Natural killer cell (primary cell): ENCODE results near the gene USP38. TPM values are rescaled to one million over a fixed set of nuclear protein-coding genes. Genes with fewer than 3 reads are reported as not detected.
"Not testable (repeated sequence)": the region's sequence is repeated elsewhere in the genome, so short reads cannot be mapped to it uniquely, and the experiment has no call there.

Experiments used
- ATAC-seq, 3 donors: fragments of 150-1000 bp in 2 of 3; fragments of 200-7000 bp in 1 of 3; cut with Tn5 transposase; 1 replicate in 1 of 3; 2 replicates in 2 of 3; pipeline ENCODE4 v1.10.0; 2021; ENCODE audit warnings: mild to moderate bottlenecking in 2 of 3, moderate library complexity in 2 of 3
- DNase-seq, 2 donors: peaks; one replicate each; pipeline versions ENCODE4 v3.0.0 to v3.0.0-alpha.2; 2013 to 2021; ENCODE audit warnings: mixed read lengths in 1 of 2
- H3K27ac ChIP-seq: one replicate; pipeline ENCODE4 v1.5.1; 2013; ENCODE audit warnings: mild to moderate bottlenecking, low read length
- H3K27me3 ChIP-seq: one replicate; pipeline ENCODE4 v1.6.1; 2013; ENCODE audit warnings: low read length; ENCODE audit not compliant: control insufficient read depth, insufficient read depth
- H3K36me3 ChIP-seq: one replicate; pipeline ENCODE4 v1.6.1; 2013; ENCODE audit warnings: low read length; ENCODE audit not compliant: control insufficient read depth, insufficient read depth
- H3K4me1 ChIP-seq: one replicate; pipeline ENCODE4 v1.6.1; 2013; ENCODE audit warnings: low read length; ENCODE audit not compliant: control insufficient read depth, insufficient read depth
- H3K4me3 ChIP-seq: one replicate; pipeline ENCODE4 v1.5.1; 2013; ENCODE audit warnings: low read length
- H3K9me3 ChIP-seq: one replicate; pipeline ENCODE4 v1.6.1; 2013; ENCODE audit warnings: low read length; ENCODE audit not compliant: control insufficient read depth, insufficient read depth
- H3K27ac Mint-ChIP-seq, 2 donors: one replicate each; pipeline ENCODE4 v1.8.0; 2022; ENCODE audit warnings: mild to moderate bottlenecking in 2 of 2, mixed read lengths in 2 of 2, moderate library complexity in 1 of 2
- H3K27me3 Mint-ChIP-seq, 2 donors: one replicate each; pipeline ENCODE4 v1.8.0; 2022; ENCODE audit warnings: low read depth in 2 of 2, mixed read lengths in 2 of 2
- H3K36me3 Mint-ChIP-seq: one replicate; pipeline ENCODE4 v1.8.0; 2022; ENCODE audit warnings: mixed read lengths
- H3K4me1 Mint-ChIP-seq, 2 donors: one replicate each; pipeline ENCODE4 v1.8.0; 2022; ENCODE audit warnings: mixed read lengths in 2 of 2
- H3K4me3 Mint-ChIP-seq: one replicate; pipeline ENCODE4 v1.8.0; 2022; ENCODE audit warnings: mild to moderate bottlenecking, moderate library complexity, mixed read lengths
- H3K9me3 Mint-ChIP-seq, 2 donors: one replicate each; pipeline ENCODE4 v1.8.0; 2022; ENCODE audit warnings: mixed read lengths in 2 of 2
- WGBS: methylation state at CpG from one replicate; pipeline ENCODE4 v1.1.7; 2013; ENCODE audit warnings: missing lambda C conversion rate; ENCODE audit not compliant: insufficient coverage; 5-methylcytosine and 5-hydroxymethylcytosine counted together
- intact Hi-C: fragments of 100-400 bp; cut with micrococcal nuclease; formaldehyde crosslinking; loops from one replicate; pipeline ENCODE4 v1.14.2; 2022
- total RNA-seq, 4 donors: library from RNA; stranded (reverse); fragments of 120-200 nt in 1 of 4; gene quantifications; one replicate each; pipeline versions ENCODE4 v1.2.3 to v1.2.4, GENCODE V29; 2013 to 2022
- TF ChIP-seq, protein P1 (sequence below): fragments of 200-600 bp; IDR thresholded peaks from one replicate; pipeline ENCODE4 v1.8.0; 2022; ENCODE audit warnings: antibody characterized with exemption

Gene USP38
- total RNA-seq, 3 donors from 2014 or later (not counting 1 experiment from before 2014, with no cell fraction given): 35.6 to 39.5 (median 36.7) TPM

DNA sequence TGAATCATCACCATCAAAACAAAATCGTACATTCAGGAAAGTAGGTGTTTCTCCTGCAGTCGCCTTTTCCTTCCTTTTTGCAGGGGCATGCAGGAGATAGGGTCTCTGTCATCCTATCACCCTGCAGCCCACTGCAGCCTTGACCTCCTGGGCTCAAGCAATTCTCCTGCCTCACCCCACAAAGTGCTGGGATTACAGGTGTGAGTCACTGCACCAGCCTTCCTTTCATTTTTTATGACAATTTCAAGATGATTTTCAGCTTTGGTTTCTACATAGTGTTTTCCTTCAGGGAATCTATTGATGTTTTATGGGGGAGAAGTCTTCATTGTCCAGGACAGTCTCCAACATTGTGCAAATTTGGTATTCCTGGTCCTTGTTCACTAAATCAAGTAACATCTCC is 71.7 kb downstream of the USP38 start:
- H3K9me3 Mint-ChIP-seq: no peaks in the 10 kb centered on the region
- WGBS: 84% methylated on average over 2 of the region's 2 CpGs

DNA sequence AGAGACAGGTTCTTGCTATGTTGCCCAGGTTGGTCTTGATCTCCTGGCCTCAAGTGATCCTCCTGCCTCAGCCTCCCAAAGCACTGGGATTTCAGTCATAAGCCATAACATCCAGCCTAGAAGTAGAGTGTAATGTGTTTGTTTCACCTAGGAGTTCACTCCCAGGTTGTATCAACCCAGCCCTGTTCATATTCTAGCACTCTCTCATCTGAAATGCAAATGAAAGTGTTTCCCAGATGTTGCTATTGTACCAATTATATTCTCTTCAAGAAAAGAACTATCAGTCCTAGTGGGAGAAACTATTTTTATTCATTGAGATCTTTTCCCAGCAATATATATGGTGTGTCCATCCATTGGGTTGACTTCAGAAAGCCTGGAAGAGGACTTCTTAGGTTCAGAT is 72.6 kb downstream of the USP38 start:
- no peak overlapping the region for H3K27ac ChIP-seq
- no peaks in the 10 kb centered on the region for H3K9me3 Mint-ChIP-seq
- no peak overlapping the region for H3K27ac Mint-ChIP-seq
- no peaks in the 10 kb centered on the region for H3K36me3 Mint-ChIP-seq
- peaks cover 0 to 9% of the 10 kb centered on the region in 2 donors for H3K27me3 Mint-ChIP-seq
- no peaks in the 10 kb centered on the region for H3K36me3 ChIP-seq
- TF ChIP-seq, protein P1, sequence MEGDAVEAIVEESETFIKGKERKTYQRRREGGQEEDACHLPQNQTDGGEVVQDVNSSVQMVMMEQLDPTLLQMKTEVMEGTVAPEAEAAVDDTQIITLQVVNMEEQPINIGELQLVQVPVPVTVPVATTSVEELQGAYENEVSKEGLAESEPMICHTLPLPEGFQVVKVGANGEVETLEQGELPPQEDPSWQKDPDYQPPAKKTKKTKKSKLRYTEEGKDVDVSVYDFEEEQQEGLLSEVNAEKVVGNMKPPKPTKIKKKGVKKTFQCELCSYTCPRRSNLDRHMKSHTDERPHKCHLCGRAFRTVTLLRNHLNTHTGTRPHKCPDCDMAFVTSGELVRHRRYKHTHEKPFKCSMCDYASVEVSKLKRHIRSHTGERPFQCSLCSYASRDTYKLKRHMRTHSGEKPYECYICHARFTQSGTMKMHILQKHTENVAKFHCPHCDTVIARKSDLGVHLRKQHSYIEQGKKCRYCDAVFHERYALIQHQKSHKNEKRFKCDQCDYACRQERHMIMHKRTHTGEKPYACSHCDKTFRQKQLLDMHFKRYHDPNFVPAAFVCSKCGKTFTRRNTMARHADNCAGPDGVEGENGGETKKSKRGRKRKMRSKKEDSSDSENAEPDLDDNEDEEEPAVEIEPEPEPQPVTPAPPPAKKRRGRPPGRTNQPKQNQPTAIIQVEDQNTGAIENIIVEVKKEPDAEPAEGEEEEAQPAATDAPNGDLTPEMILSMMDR: no peak
- ATAC-seq: no peak
- H3K4me1 ChIP-seq: no peaks in the 10 kb centered on the region
- H3K4me1 Mint-ChIP-seq: no peaks in the 10 kb centered on the region
- no peaks in the 10 kb centered on the region for H3K27me3 ChIP-seq
- H3K4me3 Mint-ChIP-seq: no peak overlapping the region
- DNase-seq: no peak
- no peak overlapping the region for H3K4me3 ChIP-seq
- no peaks in the 10 kb centered on the region for H3K9me3 ChIP-seq
- intact Hi-C loops: no loop called here

More for the DNA sequence above, 71.7 kb downstream of the USP38 start:
- H3K4me1 Mint-ChIP-seq: no peaks in the 10 kb centered on the region
- Histone ChIP-seq H3K27ac (no peak overlapping the region), H3K36me3 (no peaks in the 10 kb centered on the region), H3K27me3 (no peaks in the 10 kb centered on the region), H3K9me3 (no peaks in the 10 kb centered on the region), H3K4me3 (no peak overlapping the region), H3K4me1 (no peaks in the 10 kb centered on the region)
- no peak for DNase-seq
- ATAC-seq: no peak
- H3K27ac Mint-ChIP-seq: no peak overlapping the region
- TF ChIP-seq, protein P1: no peak
- H3K36me3 Mint-ChIP-seq: no peaks in the 10 kb centered on the region
- H3K27me3 Mint-ChIP-seq: peaks cover 0 to 9% of the 10 kb centered on the region in 2 donors
- no peak overlapping the region for H3K4me3 Mint-ChIP-seq
- intact Hi-C loops: no loop called here

DNA sequence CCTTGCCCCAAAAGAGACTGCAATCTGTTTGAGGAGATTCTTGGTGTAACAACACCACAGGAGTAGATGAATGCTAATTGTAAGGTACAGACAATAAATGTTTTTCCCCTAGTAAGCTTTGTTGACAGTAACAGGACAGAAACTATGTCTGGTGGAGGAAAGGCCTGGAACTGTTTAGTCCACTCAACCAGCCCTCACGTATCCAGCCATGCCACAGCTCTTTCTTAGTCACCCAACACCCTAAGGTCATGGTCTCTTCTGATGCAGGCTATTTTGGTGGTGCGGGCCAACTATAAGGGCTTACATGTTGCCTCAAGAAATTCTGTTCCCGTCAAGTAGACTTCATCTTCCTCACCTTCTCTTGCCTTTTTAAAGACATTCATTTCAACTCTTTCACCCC is 76.0 kb downstream of the USP38 start:
- TF ChIP-seq, protein P1: no peak
- H3K27ac ChIP-seq: no peak overlapping the region
- Mint-ChIP-seq H3K36me3 (no peaks in the 10 kb centered on the region), H3K4me1 (no peaks in the 10 kb centered on the region), H3K27ac (no peak overlapping the region), H3K27me3 (no peaks in the 10 kb centered on the region), H3K9me3 (no peaks in the 10 kb centered on the region), H3K4me3 (no peak overlapping the region)
- DNase-seq: no peak
- H3K9me3 ChIP-seq: no peaks in the 10 kb centered on the region
- intact Hi-C loops: no loop called here
- no peak overlapping the region for H3K4me3 ChIP-seq
- no peak for ATAC-seq
- 88% methylated on average over 3 of the region's 3 CpGs for WGBS
- H3K4me1 ChIP-seq: no peaks in the 10 kb centered on the region
- no peaks in the 10 kb centered on the region for H3K36me3 ChIP-seq
- H3K27me3 ChIP-seq: no peaks in the 10 kb centered on the region

DNA sequence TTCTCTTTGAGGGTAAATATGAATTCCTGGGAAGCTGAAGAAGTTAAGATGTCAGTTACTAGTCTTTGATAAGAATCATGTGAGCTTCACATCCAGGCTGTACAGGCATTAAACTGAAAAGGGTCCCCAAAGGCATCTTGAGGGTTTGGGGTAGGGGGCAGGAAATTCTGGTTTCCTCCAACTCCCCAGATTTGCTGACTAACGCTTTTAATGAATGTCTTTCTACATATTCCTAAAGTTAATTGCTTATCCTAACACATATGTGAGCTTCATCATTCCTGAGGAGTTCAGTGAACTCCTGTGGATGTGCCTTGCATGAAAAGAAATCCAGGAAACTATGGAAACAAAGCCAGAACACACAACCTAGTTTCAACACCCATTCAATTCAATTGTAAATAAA is 78.1 kb downstream of the USP38 start:
- WGBS: 0% methylated on average over 1 of the region's 1 CpG
- Mint-ChIP-seq H3K27ac (no peak overlapping the region), H3K27me3 (no peaks in the 10 kb centered on the region), H3K9me3 (peaks cover 0 to 2% of the 10 kb centered on the region in 2 donors), H3K4me3 (no peak overlapping the region), H3K36me3 (no peaks in the 10 kb centered on the region), H3K4me1 (no peaks in the 10 kb centered on the region)
- H3K36me3 ChIP-seq: no peaks in the 10 kb centered on the region
- intact Hi-C loops: no loop called here
- H3K4me1 ChIP-seq: no peaks in the 10 kb centered on the region
- TF ChIP-seq, protein P1: no peak
- no peak overlapping the region for H3K4me3 ChIP-seq
- DNase-seq (no peak), ATAC-seq (no peak)
- H3K27me3 ChIP-seq: no peaks in the 10 kb centered on the region
- peaks cover 4% of the 10 kb centered on the region for H3K9me3 ChIP-seq
- no peak overlapping the region for H3K27ac ChIP-seq

DNA sequence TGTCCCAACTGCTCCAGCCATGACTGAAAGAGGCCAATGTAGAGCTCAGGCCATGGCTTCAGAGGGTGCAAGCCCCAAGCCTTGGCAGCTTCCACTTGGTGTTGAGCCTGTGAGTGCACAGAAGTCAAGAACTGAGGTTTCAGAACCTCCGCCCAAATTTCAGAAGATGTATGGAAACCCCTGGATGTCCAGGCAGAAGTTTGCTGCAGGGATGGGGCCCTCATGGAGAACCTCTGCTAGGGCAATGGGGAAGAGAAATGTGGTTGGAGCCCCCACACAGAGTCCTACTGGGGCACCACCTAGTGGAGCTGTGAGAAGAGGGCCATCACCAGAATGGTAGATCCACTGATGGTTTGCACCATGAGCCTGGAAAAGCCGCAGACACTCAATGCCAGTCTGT is 83.0 kb downstream of the USP38 start:
- H3K4me3 ChIP-seq, H3K27ac ChIP-seq, H3K9me3 ChIP-seq, intact Hi-C loops, H3K27me3 Mint-ChIP-seq, H3K27me3 ChIP-seq, H3K4me1 ChIP-seq, DNase-seq, H3K27ac Mint-ChIP-seq, ATAC-seq, H3K9me3 Mint-ChIP-seq, H3K4me1 Mint-ChIP-seq, H3K36me3 ChIP-seq, H3K36me3 Mint-ChIP-seq, H3K4me3 Mint-ChIP-seq: not testable (repeated sequence)
- 93% methylated on average over 2 of the region's 2 CpGs for WGBS
